ENCODE data around the gene MAP3K5.

GRCh38 chr6:136538836-136539235 is 253.4 kb downstream of the MAP3K5 start:
- no peak for TF ChIP-seq CTCF (IDR thresholded peaks at IDR 0.05)
- no peak for TF ChIP-seq POLR2AphosphoS5 (IDR thresholded peaks at IDR 0.05)
- no peak for TF ChIP-seq POLR2A (IDR thresholded peaks at IDR 0.05)
